Motor neuron (in vitro differentiated cells): ENCODE measurements around the gene GPRIN2. TPM values are rescaled to one million over a fixed set of nuclear protein-coding genes. Genes with fewer than 3 reads are reported as not detected.
"Not testable (repeated sequence)": the region's sequence is repeated elsewhere in the genome, so short reads cannot be mapped to it uniquely, and the experiment has no call there.

Experiments
- ATAC-seq, 8 experiments: fragments of 200-7000 bp; cut with Tn5 transposase; replicated peaks in 6 of 8; 2 replicates each; pipeline ENCODE4 v1.8.0; 2021; ENCODE audit warnings: mild to moderate bottlenecking in 8 of 8, moderate library complexity in 8 of 8
- H3K27ac ChIP-seq, 2 donors: fragments of 250-450 bp; sonication (Bioruptor Pico); 2 replicates each; pipeline ENCODE4 v1.9.0; 2021; ENCODE audit warnings: antibody characterized with exemption in 2 of 2, mild to moderate bottlenecking in 2 of 2, moderate library complexity in 1 of 2
- H3K4me1 ChIP-seq, 2 donors: fragments of 250-450 bp; sonication (Bioruptor Pico); replicated peaks in 1 of 2; 2 replicates each; pipeline ENCODE4 v1.6.1; 2021; ENCODE audit warnings: antibody characterized with exemption in 2 of 2, mild to moderate bottlenecking in 2 of 2, moderate library complexity in 1 of 2
- H3K4me3 ChIP-seq, 5 donors: fragments of 250-450 bp; sonication (Bioruptor Pico); 2 replicates each; pipeline ENCODE4 v1.9.0; 2021; ENCODE audit warnings: antibody characterized with exemption in 5 of 5, mild to moderate bottlenecking in 5 of 5, moderate library complexity in 4 of 5
- WGBS, 10 experiments: fragments of 450-650 bp; shearing (Covaris generic); methylation state at CpG; one replicate each; pipeline ENCODE4 v1.0.0; 2022; 5-methylcytosine and 5-hydroxymethylcytosine counted together
- in situ Hi-C, 9 experiments: fragments of 400-800 bp; cut with MboI; loops; one replicate each; pipeline ENCODE4 v1.15.0; 2021; ENCODE audit warnings: low sequenced_read_pairs in 9 of 9, low pct_unique_long_range_greater_than_20kb in 2 of 9; ENCODE audit not compliant: unreplicated experiment in 9 of 9
- total RNA-seq, 8 experiments: library from RNA; unstranded; fragments of 300-600 nt; gene quantifications; 2 replicates each; pipeline versions ENCODE4 v1.2.3 to v1.2.4, GENCODE V29; 2022

The GPRIN2 gene
- 1 to 10 TPM in 5 of 8 experiments, under 1 TPM in 2, not detected in 1; 0.36 to 2.2 (median 1.2) TPM for total RNA-seq

GRCh38 chr10:46556515-46557318 is at the start of gene GPRIN2:
TSS of gene GPRIN2 (minus strand) at chr10:46556658. CDS start at chr10:46550736, 5,922 bp downstream.
- ATAC-seq: peak in 5 of 8 experiments; percentile 23 to 71 (median 49)
- in situ Hi-C loops: loop anchor here in 1 of 9 experiments (25.0 kb wide), 1 partner anchor 1731 kb away; no protein-coding TSS in a partner anchor
- peak within 1 kb of the TSS; percentile 40 to 54 (median 45) for H3K4me3 ChIP-seq
- H3K27ac ChIP-seq: no peak within 1 kb of the TSS
- peaks cover 3 to 6% of the 10 kb centered on the region in 2 donors for H3K4me1 ChIP-seq
- 9 to 51% (median 18%) methylated on average over 2 to 19 of the region's 74 CpGs; no CpG with 5 or more reads in 4 of the 10 experiments for WGBS, 10 experiments

- peak in 2 of 8 experiments; percentile 4 to 6 for ATAC-seq
- H3K4me1 ChIP-seq, H3K27ac ChIP-seq, H3K4me3 ChIP-seq, in situ Hi-C loops: not testable (repeated sequence)
- WGBS, 10 experiments: no CpG with 5 or more reads among the region's 1 CpG
Observed at GRCh38 chr10:46600516-46600915, 44.1 kb upstream of the GPRIN2 start.

DNA sequence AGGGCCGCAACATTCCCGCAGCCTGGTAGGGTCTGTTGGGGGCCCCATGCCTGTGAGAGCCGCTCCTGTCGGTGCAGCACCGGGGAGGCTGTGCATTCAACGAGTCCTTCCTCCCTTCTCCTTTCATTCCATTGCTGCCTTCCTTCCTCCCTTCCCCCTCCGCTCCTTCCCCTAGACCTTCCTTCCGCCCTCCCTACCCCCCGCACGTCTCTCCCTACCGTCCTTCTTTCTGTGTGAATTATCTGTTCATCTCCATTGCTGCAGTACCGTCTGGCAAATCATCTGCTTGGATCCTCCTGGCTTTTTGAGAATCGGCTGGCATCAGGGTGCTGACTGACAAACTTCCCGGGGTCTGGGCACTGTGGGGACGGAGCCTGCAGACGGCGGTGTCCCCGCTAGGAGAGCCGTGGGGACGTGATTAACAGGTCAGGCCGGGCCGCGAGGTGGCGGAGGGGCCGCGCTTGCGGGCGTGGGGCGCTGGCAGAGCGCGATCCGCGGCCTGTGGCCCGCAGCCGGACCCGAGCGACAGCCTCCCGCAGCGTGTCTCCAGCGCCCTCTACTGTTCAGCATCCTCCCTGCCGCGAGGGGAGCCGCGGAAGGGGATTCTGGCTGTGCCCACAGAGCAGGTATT is 41.3 kb upstream of the GPRIN2 start:
- H3K4me3 ChIP-seq, H3K4me1 ChIP-seq, in situ Hi-C loops, H3K27ac ChIP-seq: not testable (repeated sequence)
- WGBS, 10 experiments: no CpG with 5 or more reads among the region's 44 CpGs
- ATAC-seq: peak; percentile 78 to 98 (median 94)

GRCh38 chr10:46596570-46596969 is 40.1 kb upstream of the GPRIN2 start:
- H3K27ac ChIP-seq, in situ Hi-C loops, H3K4me1 ChIP-seq, H3K4me3 ChIP-seq: not testable (repeated sequence)
- no CpG with 5 or more reads among the region's 4 CpGs for WGBS, 10 experiments
- peak in 3 of 8 experiments; percentile 8 to 61 (median 47) for ATAC-seq

GRCh38 chr10:46594453-46595063 is 38.1 kb upstream of the GPRIN2 start:
- in situ Hi-C loops: not testable (repeated sequence)

GRCh38 chr10:46593307-46593706 is 36.8 kb upstream of the GPRIN2 start:
- WGBS, 10 experiments: 100% methylated on average over 2 of the region's 13 CpGs; no CpG with 5 or more reads in 9 of the 10 experiments
- in situ Hi-C loops, H3K27ac ChIP-seq, H3K4me3 ChIP-seq, ATAC-seq, H3K4me1 ChIP-seq: not testable (repeated sequence)

More at GRCh38 chr10:46594453-46595063, 38.1 kb upstream of the GPRIN2 start:
- not testable (repeated sequence) for H3K4me3 ChIP-seq, H3K4me1 ChIP-seq, H3K27ac ChIP-seq
- peak in 1 of 8 experiments; percentile 26 for ATAC-seq
- no CpG with 5 or more reads among the region's 6 CpGs for WGBS, 10 experiments

GRCh38 chr10:46591053-46591452 is 34.6 kb upstream of the GPRIN2 start:
- ATAC-seq, H3K4me3 ChIP-seq, H3K27ac ChIP-seq, in situ Hi-C loops, H3K4me1 ChIP-seq: not testable (repeated sequence)
- no CpG with 5 or more reads among the region's 8 CpGs for WGBS, 10 experiments

GRCh38 chr10:46589589-46589988 is 33.1 kb upstream of the GPRIN2 start:
- H3K4me3 ChIP-seq, in situ Hi-C loops, H3K27ac ChIP-seq, ATAC-seq, H3K4me1 ChIP-seq: not testable (repeated sequence)
- WGBS, 10 experiments: no CpG with 5 or more reads among the region's 3 CpGs

- H3K27ac ChIP-seq, H3K4me1 ChIP-seq, H3K4me3 ChIP-seq, in situ Hi-C loops, ATAC-seq: not testable (repeated sequence)
- no CpG with 5 or more reads among the region's 3 CpGs for WGBS, 10 experiments
Observed at GRCh38 chr10:46588221-46588620, 31.8 kb upstream of the GPRIN2 start.

DNA sequence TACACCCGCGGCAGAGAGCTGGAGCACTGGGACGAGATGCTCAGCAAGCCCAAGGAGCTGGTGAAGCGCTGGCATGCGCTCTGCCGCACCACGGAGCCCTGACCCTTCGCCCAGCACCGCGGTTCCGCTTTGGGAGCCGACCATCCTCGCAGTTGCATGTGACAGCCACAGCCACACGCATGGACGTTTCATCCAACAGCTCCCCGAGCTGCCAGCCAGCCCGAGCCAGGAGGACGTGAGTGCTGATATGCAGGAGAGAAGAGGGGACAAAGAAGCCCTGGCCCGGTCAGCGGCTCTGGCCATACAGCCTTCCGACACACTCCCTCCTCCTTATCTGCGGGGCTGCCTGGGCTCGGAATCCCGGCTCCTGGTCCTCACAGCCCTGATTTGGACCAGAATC is 31.1 kb upstream of the GPRIN2 start:
- H3K27ac ChIP-seq, H3K4me3 ChIP-seq, in situ Hi-C loops, ATAC-seq, H3K4me1 ChIP-seq: not testable (repeated sequence)
- WGBS, 10 experiments: no CpG with 5 or more reads among the region's 24 CpGs

DNA sequence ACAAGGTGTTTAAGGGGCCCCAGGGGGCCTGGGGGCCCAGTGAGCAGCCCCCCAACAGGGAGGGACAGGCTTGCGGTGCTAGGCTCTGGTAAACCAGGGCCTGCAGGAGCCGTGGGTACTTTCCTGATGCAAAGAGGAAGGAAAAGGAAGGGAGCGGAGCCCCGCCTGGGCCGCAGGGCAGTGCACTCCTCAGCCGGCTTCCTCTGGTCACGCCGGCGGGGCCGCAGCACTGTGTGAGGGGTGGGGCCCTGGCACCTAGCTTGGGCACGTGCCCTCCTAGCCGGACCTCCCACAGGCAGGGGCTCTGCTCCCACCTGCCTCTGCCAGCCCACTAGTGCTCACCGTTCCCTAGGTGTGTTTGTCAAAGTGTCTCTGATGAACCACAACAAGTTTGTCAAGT is 28.8 kb upstream of the GPRIN2 start:
- ATAC-seq, H3K4me3 ChIP-seq, in situ Hi-C loops, H3K27ac ChIP-seq, H3K4me1 ChIP-seq: not testable (repeated sequence)
- no CpG with 5 or more reads among the region's 13 CpGs for WGBS, 10 experiments

DNA sequence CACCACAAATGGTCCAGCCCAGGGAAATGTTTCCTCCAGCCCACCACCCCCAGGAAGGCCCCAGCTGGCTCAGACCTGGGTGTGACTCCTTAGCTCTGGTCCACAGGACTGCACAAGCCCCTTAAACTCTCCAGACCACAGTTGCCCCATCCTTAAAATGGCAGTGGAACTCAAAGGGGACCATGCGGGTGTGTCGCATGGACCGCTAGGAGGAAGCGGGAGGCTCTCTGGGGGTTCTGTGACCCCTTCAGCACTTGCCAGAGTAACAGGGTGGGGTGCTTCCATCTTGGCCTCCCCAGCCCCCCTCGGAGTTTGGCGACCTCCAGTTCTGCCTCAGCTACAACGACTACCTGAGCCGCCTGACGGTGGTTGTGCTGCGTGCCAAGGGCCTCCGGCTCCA is 27.7 kb upstream of the GPRIN2 start:
- ATAC-seq, H3K27ac ChIP-seq, H3K4me3 ChIP-seq, in situ Hi-C loops, H3K4me1 ChIP-seq: not testable (repeated sequence)
- no CpG with 5 or more reads among the region's 11 CpGs for WGBS, 10 experiments

- H3K4me3 ChIP-seq, H3K27ac ChIP-seq, ATAC-seq, in situ Hi-C loops, H3K4me1 ChIP-seq: not testable (repeated sequence)
- no CpG with 5 or more reads among the region's 11 CpGs for WGBS, 10 experiments
Observed at GRCh38 chr10:46582568-46582967, 26.1 kb upstream of the GPRIN2 start.
